Lung (tissue), 12 donors: ENCODE results near the gene PITRM1. TPM values are rescaled to one million over a fixed set of nuclear protein-coding genes. Genes with fewer than 3 reads are reported as not detected.

Experiments used
- ATAC-seq: fragments of 200-7000 bp; cut with Tn5 transposase; one replicate; pipeline ENCODE4 v1.9.1; 2020; ENCODE audit warnings: moderate number of reproducible peaks; ENCODE audit not compliant: insufficient read depth, low FRiP score
- DNase-seq, 3 donors: peaks; one replicate each; pipeline ENCODE4 v3.0.0-alpha.2; 2013 to 2017
- H3K27ac ChIP-seq, 2 donors: one replicate each; pipeline ENCODE4 v1.5.1; 2013; ENCODE audit warnings: mild to moderate bottlenecking in 2 of 2, moderate library complexity in 2 of 2, control low read depth in 1 of 2, inconsistent platforms in 1 of 2, low read depth in 1 of 2, low read length in 1 of 2
- H3K27me3 ChIP-seq, 3 donors: one replicate each; pipeline ENCODE4 v1.5.1; 2013; ENCODE audit warnings: low read length in 2 of 3; ENCODE audit not compliant: control insufficient read depth in 3 of 3, insufficient read depth in 3 of 3
- H3K36me3 ChIP-seq, 4 donors: one replicate each; pipeline ENCODE4 v1.5.1; 2013; ENCODE audit warnings: low read length in 4 of 4, mild to moderate bottlenecking in 1 of 4, moderate library complexity in 1 of 4; ENCODE audit not compliant: control insufficient read depth in 4 of 4, insufficient read depth in 4 of 4
- H3K4me1 ChIP-seq, 5 donors: one replicate each; pipeline ENCODE4 v1.5.1; 2013; ENCODE audit warnings: low read length in 5 of 5, mild to moderate bottlenecking in 2 of 5, moderate library complexity in 1 of 5; ENCODE audit not compliant: control insufficient read depth in 5 of 5, insufficient read depth in 5 of 5
- H3K4me3 ChIP-seq: one replicate; pipeline ENCODE4 v1.5.1; 2013; ENCODE audit warnings: mild to moderate bottlenecking, control low read depth, moderate library complexity
- H3K9ac ChIP-seq, 2 donors: one replicate each; pipeline ENCODE4 v1.5.1; 2013; ENCODE audit warnings: low read length in 2 of 2, control low read depth in 1 of 2; ENCODE audit not compliant: insufficient read depth in 1 of 2
- H3K9me3 ChIP-seq, 4 donors: one replicate each; pipeline ENCODE4 v1.5.1; 2013; ENCODE audit warnings: low read length in 3 of 4, mild to moderate bottlenecking in 1 of 4, moderate library complexity in 1 of 4; ENCODE audit not compliant: control insufficient read depth in 4 of 4, insufficient read depth in 3 of 4
- WGBS, 2 donors: extraction: QIAGEN DNeasy Blood & Tissue Kit; methylation state at CpG; one replicate each; pipeline ENCODE4 v1.1.7; 2013; 5-methylcytosine and 5-hydroxymethylcytosine counted together
- polyA plus RNA-seq, 2 donors: library from polyadenylated mRNA; stranded (reverse); fragments of 200-250 nt; gene quantifications; one replicate each; pipeline ENCODE4 v1.2.1, GENCODE V29; 2013
- total RNA-seq, 2 donors: library from RNA; depleted of rRNA in 1 of 2; stranded (reverse); fragments of >200 nt in 1 of 2; gene quantifications; one replicate each; pipeline ENCODE4 v1.2.1, GENCODE V29; 2014 to 2021
- TF ChIP-seq, protein P1 (sequence below): IDR thresholded peaks from 2 replicates; pipeline ENCODE4 v1.5.1; 2012; ENCODE audit warnings: mild to moderate bottlenecking; ENCODE audit errors: control extremely low read depth, extremely low read depth
- donor health status: control.
- donor health status: control.
- donor health status: Bipolar disorder and iron deficiency.
- donor health status: healthy.
- donor health status: DM: yes; HTN: yes; CAD: no.

Gene PITRM1
- total and polyA plus RNA-seq, 4 donors = 46.5 to 88.5 (median 60.7) TPM

- no peak for DNase-seq
- H3K36me3 ChIP-seq = peaks cover 0 to 16% (median 0%) of the 10 kb centered on the region in 4 donors
- peaks cover 3 to 11% (median 10%) of the 10 kb centered on the region in 5 donors for H3K4me1 ChIP-seq
- 97% methylated on average over 31 of the region's 31 CpGs for WGBS, 2 donors
- no peaks in the 10 kb centered on the region for H3K9me3 ChIP-seq
- H3K4me3 ChIP-seq = no peak overlapping the region
- no peak for ATAC-seq
- TF ChIP-seq, protein P1, sequence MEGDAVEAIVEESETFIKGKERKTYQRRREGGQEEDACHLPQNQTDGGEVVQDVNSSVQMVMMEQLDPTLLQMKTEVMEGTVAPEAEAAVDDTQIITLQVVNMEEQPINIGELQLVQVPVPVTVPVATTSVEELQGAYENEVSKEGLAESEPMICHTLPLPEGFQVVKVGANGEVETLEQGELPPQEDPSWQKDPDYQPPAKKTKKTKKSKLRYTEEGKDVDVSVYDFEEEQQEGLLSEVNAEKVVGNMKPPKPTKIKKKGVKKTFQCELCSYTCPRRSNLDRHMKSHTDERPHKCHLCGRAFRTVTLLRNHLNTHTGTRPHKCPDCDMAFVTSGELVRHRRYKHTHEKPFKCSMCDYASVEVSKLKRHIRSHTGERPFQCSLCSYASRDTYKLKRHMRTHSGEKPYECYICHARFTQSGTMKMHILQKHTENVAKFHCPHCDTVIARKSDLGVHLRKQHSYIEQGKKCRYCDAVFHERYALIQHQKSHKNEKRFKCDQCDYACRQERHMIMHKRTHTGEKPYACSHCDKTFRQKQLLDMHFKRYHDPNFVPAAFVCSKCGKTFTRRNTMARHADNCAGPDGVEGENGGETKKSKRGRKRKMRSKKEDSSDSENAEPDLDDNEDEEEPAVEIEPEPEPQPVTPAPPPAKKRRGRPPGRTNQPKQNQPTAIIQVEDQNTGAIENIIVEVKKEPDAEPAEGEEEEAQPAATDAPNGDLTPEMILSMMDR = no peak
- H3K27ac ChIP-seq = no peak overlapping the region
- no peak overlapping the region for H3K9ac ChIP-seq
- no peaks in the 10 kb centered on the region for H3K27me3 ChIP-seq
These were observed 71.5 kb downstream of the PITRM1 start for GRCh38 chr10:3100856-3101640.

DNA sequence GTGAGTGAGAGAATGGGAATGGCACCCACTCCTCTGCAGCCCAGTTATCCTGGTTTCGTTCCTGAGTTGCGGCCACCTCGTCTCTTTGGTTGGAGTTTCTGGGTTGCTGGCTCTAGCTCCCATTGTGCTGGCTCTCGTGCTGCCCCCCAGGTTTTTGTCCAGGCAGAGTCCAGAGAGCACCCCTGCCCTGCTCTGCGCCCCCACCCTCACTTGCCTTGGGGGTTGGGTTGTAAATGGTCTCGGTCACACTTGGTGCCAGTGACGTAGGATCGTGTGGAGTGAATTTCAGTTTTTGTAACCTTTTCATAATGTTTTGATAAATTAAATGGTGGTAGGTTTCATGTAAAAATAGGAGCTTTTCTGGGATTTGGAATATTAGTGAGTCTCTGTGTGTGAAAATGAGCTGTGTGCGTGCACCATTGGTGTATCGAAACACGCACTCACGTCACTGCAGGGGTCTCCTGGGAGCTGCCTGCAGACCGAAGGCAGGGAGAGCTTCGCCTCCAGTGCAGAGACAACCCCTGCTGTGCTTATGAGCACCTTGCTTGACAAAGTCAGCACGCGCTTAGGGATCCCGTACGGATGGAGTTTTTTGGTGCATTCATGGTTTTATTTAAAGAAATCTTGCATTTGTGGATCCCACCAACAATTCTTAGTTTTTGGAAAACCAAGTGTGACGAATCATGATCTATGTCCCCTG lies 72.3 kb downstream of the PITRM1 start:
- 96 to 97% methylated on average over 19 of the region's 19 CpGs for WGBS, 2 donors
- no peak for DNase-seq
- peaks cover 3 to 18% (median 12%) of the 10 kb centered on the region in 5 donors for H3K4me1 ChIP-seq

GRCh38 chr10:3099291-3100092 lies 73.1 kb downstream of the PITRM1 start:
- 68 to 75% methylated on average over 22 of the region's 22 CpGs for WGBS, 2 donors
- TF ChIP-seq, protein P1 = no peak
- Histone ChIP-seq H3K4me1 (peaks cover 3 to 21% (median 12%) of the 10 kb centered on the region in 5 donors), H3K36me3 (peaks cover 0 to 14% (median 0%) of the 10 kb centered on the region in 4 donors), H3K27ac (peak overlapping the region in 1 of 2 donors; percentile 14), H3K9ac (peak overlapping the region in 1 of 2 donors; percentile 38), H3K27me3 (no peaks in the 10 kb centered on the region), H3K9me3 (no peaks in the 10 kb centered on the region), H3K4me3 (no peak overlapping the region)
- DNase-seq (peak in 1 of 3 donors; percentile 49), ATAC-seq (peak; percentile 39)

More for the DNA sequence above, 72.3 kb downstream of the PITRM1 start:
- H3K9me3 ChIP-seq = no peaks in the 10 kb centered on the region
- no peak overlapping the region for H3K4me3 ChIP-seq
- H3K27ac ChIP-seq = no peak overlapping the region
- H3K27me3 ChIP-seq = no peaks in the 10 kb centered on the region
- peak overlapping the region in 1 of 2 donors; percentile 38 for H3K9ac ChIP-seq
- no peak for ATAC-seq
- TF ChIP-seq, protein P1 = no peak
- peaks cover 0 to 14% (median 0%) of the 10 kb centered on the region in 4 donors for H3K36me3 ChIP-seq
